Epithelial cell of proximal tubule (primary cell): Measurements from ENCODE around the gene DDX39B. TPM values are rescaled to one million over a fixed set of nuclear protein-coding genes. Genes with fewer than 3 reads are reported as not detected.
"Not testable (repeated sequence)": the region's sequence is repeated elsewhere in the genome, so short reads cannot be mapped to it uniquely, and the experiment has no call there.

ENCODE experiments used
- DNase-seq: peaks from one replicate; pipeline ENCODE4 v3.0.0-alpha.2; 2011; ENCODE audit warnings: low read depth
- H3K4me3 ChIP-seq: 2 replicates; pipeline ENCODE4 v1.5.1; 2011; ENCODE audit warnings: low read depth, mild to moderate bottlenecking, low read length
- total RNA-seq: library from RNA; depleted of rRNA; stranded (reverse); fragments of >200 nt; gene quantifications from 2 replicates; pipeline ENCODE4 v1.2.3, GENCODE V29; 2015
- TF ChIP-seq, protein P1 (sequence below): conservative IDR thresholded peaks from 2 replicates; pipeline ENCODE4 v1.5.1; 2012; ENCODE audit warnings: low read depth, mild to moderate bottlenecking, low read length

DDX39B gene
- total RNA-seq: 304 and 669 TPM in 2 replicates

DNA sequence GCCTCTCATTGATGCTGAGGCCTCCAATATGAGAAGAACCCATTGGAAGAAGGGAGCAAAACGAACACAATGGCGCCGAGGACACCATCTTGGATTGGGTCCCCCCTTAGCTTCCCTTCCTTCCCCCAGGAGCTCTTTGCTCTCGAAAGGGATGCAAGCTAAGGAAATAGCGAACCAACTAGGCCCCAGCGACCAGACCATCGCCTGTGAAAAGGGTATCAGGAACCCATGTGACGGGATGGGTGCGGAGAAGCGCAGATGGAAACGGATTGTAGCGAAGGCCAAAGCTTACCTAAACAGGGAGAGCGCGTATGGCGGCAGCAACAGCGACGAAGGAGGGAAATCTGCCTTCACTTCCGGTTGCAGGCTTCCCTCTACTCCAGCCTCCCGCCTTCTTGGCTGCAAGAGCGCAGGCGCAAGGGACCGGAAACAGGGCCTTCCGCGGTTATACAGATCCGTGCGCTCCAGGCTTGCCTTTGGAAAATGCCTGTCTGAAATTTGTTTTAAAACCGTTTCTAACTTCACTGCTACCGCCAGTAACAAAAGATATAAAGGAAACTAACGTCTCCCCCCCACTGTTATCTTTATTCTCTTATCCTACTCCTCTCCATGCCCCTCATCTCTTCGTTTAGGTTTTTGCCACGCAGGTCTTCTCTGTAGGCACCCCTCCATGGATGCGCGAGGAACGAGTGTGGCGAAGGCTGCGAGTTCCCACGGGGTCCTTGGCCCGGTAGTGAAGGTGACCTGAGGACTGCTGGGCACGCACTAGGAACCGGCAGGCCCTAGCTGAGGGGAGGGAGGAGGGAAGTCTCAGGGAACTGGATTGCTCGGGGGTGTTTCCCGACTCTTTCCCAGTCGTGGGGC lies at the start of gene DDX39B:
Gene DDX39B, minus strand, starts transcription at position 346 of the 864 bp plus-strand sequence. CDS start 1,471 bp downstream, outside the sequence.
- TF ChIP-seq, protein P1, sequence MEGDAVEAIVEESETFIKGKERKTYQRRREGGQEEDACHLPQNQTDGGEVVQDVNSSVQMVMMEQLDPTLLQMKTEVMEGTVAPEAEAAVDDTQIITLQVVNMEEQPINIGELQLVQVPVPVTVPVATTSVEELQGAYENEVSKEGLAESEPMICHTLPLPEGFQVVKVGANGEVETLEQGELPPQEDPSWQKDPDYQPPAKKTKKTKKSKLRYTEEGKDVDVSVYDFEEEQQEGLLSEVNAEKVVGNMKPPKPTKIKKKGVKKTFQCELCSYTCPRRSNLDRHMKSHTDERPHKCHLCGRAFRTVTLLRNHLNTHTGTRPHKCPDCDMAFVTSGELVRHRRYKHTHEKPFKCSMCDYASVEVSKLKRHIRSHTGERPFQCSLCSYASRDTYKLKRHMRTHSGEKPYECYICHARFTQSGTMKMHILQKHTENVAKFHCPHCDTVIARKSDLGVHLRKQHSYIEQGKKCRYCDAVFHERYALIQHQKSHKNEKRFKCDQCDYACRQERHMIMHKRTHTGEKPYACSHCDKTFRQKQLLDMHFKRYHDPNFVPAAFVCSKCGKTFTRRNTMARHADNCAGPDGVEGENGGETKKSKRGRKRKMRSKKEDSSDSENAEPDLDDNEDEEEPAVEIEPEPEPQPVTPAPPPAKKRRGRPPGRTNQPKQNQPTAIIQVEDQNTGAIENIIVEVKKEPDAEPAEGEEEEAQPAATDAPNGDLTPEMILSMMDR: no peak
- peak within 1 kb of the TSS; percentile 84 for H3K4me3 ChIP-seq
- DNase-seq: peak; percentile 83

DNA sequence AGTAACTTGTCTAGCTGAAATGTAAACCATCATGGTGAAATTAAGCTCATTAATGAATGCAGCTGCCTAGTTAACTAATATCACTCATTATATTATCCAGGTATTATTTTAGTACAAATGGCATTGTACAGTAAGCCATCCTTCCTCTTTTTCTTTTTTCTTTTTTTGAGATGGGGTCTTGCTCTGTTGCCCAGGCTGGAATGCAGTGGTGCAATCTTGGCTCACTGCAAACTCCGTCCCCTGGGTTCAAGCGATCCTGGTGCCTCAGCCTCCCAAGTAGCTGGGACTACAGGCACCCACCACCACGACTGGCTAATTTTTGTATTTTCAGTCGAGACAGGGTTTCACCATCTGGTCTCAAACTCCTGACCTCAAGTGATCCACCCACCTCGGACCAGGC lies 48.9 kb upstream of the DDX39B start:
- H3K4me3 ChIP-seq, DNase-seq: not testable (repeated sequence)

DNA sequence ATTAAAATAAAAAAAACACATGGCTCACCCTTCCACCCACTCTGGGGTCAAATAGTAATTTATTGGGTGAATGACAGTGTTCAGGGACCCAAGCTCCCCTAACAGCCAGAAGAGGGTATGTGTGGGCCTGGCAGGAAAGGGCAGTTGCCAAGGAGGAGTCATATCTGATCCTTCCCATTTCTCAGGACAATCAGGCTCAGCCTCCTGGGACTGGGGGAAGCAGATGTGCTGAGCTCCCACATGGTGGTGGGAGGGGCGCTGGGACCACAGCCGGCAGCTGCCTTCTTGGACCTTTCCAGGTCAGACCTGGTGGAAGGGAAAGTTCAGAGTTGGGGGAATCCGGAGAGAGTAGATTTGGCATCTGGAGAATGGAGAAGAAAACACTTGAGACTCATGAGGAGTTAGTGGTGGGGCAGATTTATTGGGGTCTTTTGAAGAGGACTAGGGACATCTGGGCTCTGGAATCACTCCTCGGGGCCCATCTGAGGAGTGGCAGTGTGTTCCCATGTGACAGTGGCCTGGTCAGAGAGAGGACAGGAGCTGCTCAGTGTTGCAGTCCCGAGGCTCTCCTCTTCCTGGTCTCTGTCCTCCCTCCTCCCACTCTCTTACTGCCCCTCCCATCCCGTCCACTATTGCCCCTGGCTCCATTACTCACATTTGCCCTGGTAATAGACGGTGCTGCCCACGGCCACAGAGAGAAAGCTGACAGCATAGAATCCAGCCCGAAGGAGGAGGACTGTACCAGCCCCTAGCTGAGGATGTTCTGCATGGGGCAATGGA lies 47.3 kb upstream of the DDX39B start:
- DNase-seq: no peak
- no peak overlapping the region for H3K4me3 ChIP-seq
- TF ChIP-seq, protein P1: no peak

DNA sequence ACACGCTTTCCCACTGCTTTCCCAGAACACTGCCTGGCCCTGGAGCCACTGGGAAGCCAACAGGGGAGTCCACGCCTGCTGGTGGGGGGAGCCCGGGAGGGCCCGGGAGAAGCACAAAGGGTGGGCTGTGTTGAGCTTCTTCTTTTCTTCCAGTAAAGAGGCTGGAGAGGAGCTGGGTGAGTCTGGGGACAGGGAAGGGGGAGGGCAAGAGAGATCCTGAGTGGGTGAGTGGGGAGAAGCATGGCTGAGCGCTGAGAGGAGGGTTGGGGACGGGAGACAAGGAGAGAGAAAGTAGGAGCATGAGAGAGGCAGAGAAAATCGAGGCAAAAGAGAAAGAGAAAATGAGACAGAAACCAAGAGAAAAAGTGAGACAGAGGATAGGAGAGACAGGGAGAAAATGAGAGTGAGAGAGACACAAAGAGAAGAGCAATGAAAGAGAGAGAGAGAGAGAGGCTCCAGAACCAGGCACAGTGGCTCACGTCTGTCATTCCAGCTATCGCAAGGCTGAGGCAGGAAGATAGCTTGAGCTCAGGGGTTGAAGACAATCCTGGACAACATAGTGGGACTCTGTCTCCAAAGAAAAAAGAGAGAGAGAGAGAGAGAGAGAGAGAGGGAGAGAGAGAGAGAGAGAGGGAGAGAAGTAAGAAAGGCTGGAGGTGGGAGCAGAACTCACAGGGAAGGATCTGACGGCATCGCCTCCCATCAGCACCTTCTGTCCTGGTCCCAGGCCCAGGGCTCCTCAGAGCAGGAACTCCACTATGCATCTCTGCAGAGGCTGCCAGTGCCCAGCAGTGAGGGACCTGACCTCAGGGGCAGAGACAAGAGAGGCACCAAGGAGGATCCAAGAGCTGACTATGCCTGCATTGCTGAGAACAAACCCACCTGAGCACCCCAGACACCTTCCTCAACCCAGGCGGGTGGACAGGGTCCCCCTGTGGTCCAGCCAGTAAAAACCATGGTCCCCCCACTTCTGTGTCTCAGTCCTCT lies 46.3 kb upstream of the DDX39B start:
- no peak for DNase-seq
- TF ChIP-seq, protein P1: no peak
- no peak overlapping the region for H3K4me3 ChIP-seq

DNA sequence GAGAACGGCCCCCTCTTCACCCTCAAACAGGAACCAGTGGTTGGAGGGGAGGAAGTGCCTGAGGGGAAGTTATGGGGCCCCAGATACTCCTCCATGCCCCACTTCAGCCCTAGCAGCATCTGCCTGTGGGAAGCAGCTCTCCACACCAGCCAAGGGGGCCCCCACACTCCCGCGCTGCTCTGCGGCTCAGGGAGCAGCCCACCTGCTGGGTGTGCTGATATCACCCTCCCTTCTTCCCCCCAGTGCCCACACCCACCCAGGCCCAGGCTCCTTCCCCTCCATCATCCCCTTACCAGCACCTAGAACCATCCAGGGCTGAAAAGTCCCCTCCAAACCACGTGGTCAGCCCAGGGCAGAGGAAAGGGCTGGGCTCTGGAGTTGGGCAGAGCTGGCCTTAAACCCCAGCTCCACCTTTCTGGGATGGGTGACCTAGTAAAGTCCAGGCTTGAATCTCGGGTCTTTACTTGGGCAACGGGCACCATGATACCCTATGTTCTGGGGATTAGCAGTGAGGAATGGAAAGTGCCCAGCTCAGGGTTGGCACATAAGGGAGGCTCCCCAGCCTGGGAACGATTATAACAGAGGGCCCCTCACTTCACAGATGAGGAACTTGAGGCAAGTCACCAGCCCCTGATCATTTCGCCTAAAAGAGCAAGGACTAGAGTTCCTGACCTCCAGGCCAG lies 44.9 kb upstream of the DDX39B start:
- no peak overlapping the region for H3K4me3 ChIP-seq
- no peak for DNase-seq
- TF ChIP-seq, protein P1: no peak

DNA sequence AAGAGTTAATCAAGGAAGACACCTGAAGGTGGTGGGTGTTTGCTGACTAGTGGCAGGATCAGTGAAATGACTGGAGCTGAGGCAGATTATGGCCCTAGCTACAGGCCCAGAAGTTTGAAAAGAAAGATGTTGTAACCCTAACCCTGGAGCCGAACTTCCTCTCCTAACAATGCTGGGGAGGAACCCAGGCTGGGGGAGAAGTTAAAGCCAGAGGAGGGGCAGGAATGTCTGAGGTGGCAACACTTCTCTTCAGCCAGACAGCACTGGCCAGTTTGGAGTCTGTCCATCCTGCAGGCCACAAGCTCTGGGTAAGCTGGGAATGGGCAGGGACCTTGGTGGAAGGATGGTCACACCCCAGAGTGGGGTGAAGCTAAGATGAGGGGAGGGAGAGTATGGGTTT lies 44.2 kb upstream of the DDX39B start, which contains the start of gene LST1:
Gene LST1, plus strand, starts transcription at position 270 of the 400 bp plus-strand sequence. CDS start 1,023 bp downstream, outside the sequence.
- H3K4me3 ChIP-seq: no peak within 1 kb of the TSS
- TF ChIP-seq, protein P1: no peak
- DNase-seq: no peak
